Upper lobe of right lung (tissue), 1 donor: ENCODE data around the gene IFFO2. TPM values are rescaled to one million over a fixed set of nuclear protein-coding genes. Genes with fewer than 3 reads are reported as not detected.

Source experiments
- ATAC-seq: fragments of 200-7000 bp; cut with Tn5 transposase; one replicate; pipeline ENCODE4 v1.9.1; 2020; ENCODE audit warnings: mild to moderate bottlenecking, moderate library complexity
- DNase-seq: peaks from one replicate; pipeline ENCODE4 v3.0.0-alpha.2; 2020
- H3K27ac ChIP-seq: fragments of 200-600 bp; one replicate; pipeline ENCODE4 v1.8.0; 2022
- H3K27me3 ChIP-seq: fragments of 200-600 bp; one replicate; pipeline ENCODE4 v1.8.0; 2022; ENCODE audit warnings: mild to moderate bottlenecking
- H3K36me3 ChIP-seq: fragments of 200-600 bp; one replicate; pipeline ENCODE4 v1.8.0; 2022
- H3K4me1 ChIP-seq: fragments of 200-600 bp; one replicate; pipeline ENCODE4 v1.8.0; 2022
- H3K4me3 ChIP-seq: fragments of 200-600 bp; one replicate; pipeline ENCODE4 v1.8.0; 2022; ENCODE audit warnings: mild to moderate bottlenecking
- H3K9me3 ChIP-seq: fragments of 200-600 bp; one replicate; pipeline ENCODE4 v1.8.0; 2022
- CTCF ChIP-seq: fragments of 200-600 bp; IDR thresholded peaks from one replicate; pipeline ENCODE4 v1.8.0; 2022; ENCODE audit warnings: antibody characterized with exemption
- intact Hi-C: fragments of 100-400 bp; cut with DNase I; formaldehyde crosslinking; loops from one replicate; pipeline ENCODE4 v1.11.0; 2022
- total RNA-seq: library from RNA; stranded (reverse); fragmentation: NEBNext Ultra II Directional; extraction: Animal tissue kit (Norgen Biotek cat#: 25700); gene quantifications from one replicate; pipeline ENCODE4 v1.2.1, GENCODE V29; 2021
- donor health status: DM: no; HTN: yes; CAD: no; lungs with severe emphysema.

Gene IFFO2
- total RNA-seq, 1 donor from 2014 or later, result 15.4 TPM

- Histone ChIP-seq H3K9me3 (no peaks in the 10 kb centered on the region), H3K4me3 (no peak overlapping the region), H3K36me3 (no peaks in the 10 kb centered on the region), H3K27me3 (no peaks in the 10 kb centered on the region), H3K4me1 (peaks cover 8% of the 10 kb centered on the region), H3K27ac (no peak overlapping the region)
- no peak for DNase-seq
- TF ChIP-seq CTCF, result no peak
- ATAC-seq, result peak; percentile 78
- intact Hi-C loops, result no loop called here
Measured at GRCh38 chr1:18998016-18998724, 41.7 kb upstream of the IFFO2 start.

- Histone ChIP-seq H3K4me3 (no peak overlapping the region), H3K9me3 (no peaks in the 10 kb centered on the region), H3K4me1 (peaks cover 8% of the 10 kb centered on the region), H3K27me3 (no peaks in the 10 kb centered on the region), H3K27ac (no peak overlapping the region), H3K36me3 (no peaks in the 10 kb centered on the region)
- intact Hi-C loops, result no loop called here
- DNase-seq (no peak), ATAC-seq (no peak)
- TF ChIP-seq CTCF, result no peak
Measured at GRCh38 chr1:18997508-18997907, 41.0 kb upstream of the IFFO2 start.

GRCh38 chr1:18996548-18997177 is 40.2 kb upstream of the IFFO2 start:
- Histone ChIP-seq H3K4me1 (peaks cover 8% of the 10 kb centered on the region), H3K36me3 (no peaks in the 10 kb centered on the region), H3K27me3 (no peaks in the 10 kb centered on the region), H3K27ac (no peak overlapping the region), H3K4me3 (no peak overlapping the region), H3K9me3 (no peaks in the 10 kb centered on the region)
- no peak for ATAC-seq
- no peak for DNase-seq
- intact Hi-C loops, result no loop called here
- TF ChIP-seq CTCF, result no peak

- no peaks in the 10 kb centered on the region for H3K9me3 ChIP-seq
- H3K27me3 ChIP-seq, result no peaks in the 10 kb centered on the region
- ATAC-seq (no peak), DNase-seq (no peak)
- peaks cover 8% of the 10 kb centered on the region for H3K4me1 ChIP-seq
- H3K4me3 ChIP-seq, result no peak overlapping the region
- no peaks in the 10 kb centered on the region for H3K36me3 ChIP-seq
- H3K27ac ChIP-seq, result no peak overlapping the region
- no peak for TF ChIP-seq CTCF
- intact Hi-C loops, result no loop called here
Measured at GRCh38 chr1:18994381-18994780, 37.9 kb upstream of the IFFO2 start.

DNA sequence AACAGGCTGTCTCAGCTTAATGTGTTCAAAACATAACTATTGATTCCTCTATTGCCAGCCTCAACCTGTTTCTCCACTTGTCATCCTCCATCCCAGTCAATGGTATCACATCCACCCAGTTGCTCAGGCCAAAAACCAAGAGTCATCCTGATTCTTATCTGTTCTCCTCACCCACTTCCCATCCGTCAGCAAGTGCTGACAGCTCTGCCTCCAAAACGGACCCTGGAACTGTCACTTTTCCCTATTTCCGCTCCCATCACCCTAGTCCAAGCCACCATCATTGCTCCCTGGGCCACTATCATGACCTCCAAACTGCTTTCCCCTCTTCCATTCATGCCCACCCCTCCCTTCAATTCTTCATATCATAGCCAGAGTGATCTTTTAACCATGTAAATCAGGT is 36.2 kb upstream of the IFFO2 start:
- H3K4me3 ChIP-seq, result no peak overlapping the region
- DNase-seq (no peak), ATAC-seq (no peak)
- no peak for TF ChIP-seq CTCF
- no peaks in the 10 kb centered on the region for H3K27me3 ChIP-seq
- H3K9me3 ChIP-seq, result no peaks in the 10 kb centered on the region
- no peaks in the 10 kb centered on the region for H3K4me1 ChIP-seq
- intact Hi-C loops, result no loop called here
- H3K36me3 ChIP-seq, result no peaks in the 10 kb centered on the region
- H3K27ac ChIP-seq, result no peak overlapping the region
